Loucy (cell line): Measurements from ENCODE around the gene PUS7.

ENCODE experiments used
- H2AFZ ChIP-seq: fragments of 200-600 bp; sonication (generic); 2 replicates; pipeline ENCODE4 v1.6.0; 2016; ENCODE audit warnings: antibody characterized with exemption, mild to moderate bottlenecking, low read length, moderate library complexity
- H3F3A ChIP-seq: fragments of 200-600 bp; 2 replicates; pipeline ENCODE4 v1.6.0; 2016; ENCODE audit warnings: antibody characterized with exemption, low read depth, mild to moderate bottlenecking
- H3K27me3 ChIP-seq: fragments of 200-600 bp; sonication (generic); 2 replicates; pipeline ENCODE4 v1.6.1; 2014; ENCODE audit warnings: low read length, mild to moderate bottlenecking; ENCODE audit not compliant: insufficient read depth, poor library complexity, severe bottlenecking
- H3K36me3 ChIP-seq: fragments of 200-600 bp; sonication (generic); 2 replicates; pipeline ENCODE4 v1.6.1; 2016; ENCODE audit warnings: low read length; ENCODE audit not compliant: insufficient read depth
- H3K4me1 ChIP-seq: fragments of 200-600 bp; sonication (generic); 2 replicates; pipeline ENCODE4 v1.5.1; 2014; ENCODE audit warnings: low read length, mild to moderate bottlenecking; ENCODE audit not compliant: insufficient read depth, poor library complexity, severe bottlenecking
- H3K4me2 ChIP-seq: fragments of 200-600 bp; sonication (generic); 2 replicates; pipeline ENCODE4 v1.6.0; 2014; ENCODE audit warnings: antibody characterized with exemption, low read length, low read depth, mild to moderate bottlenecking; ENCODE audit not compliant: poor library complexity, severe bottlenecking
- H3K4me3 ChIP-seq: fragments of 200-600 bp; sonication (generic); 2 replicates; pipeline ENCODE4 v1.5.1; 2014; ENCODE audit warnings: low read length, mild to moderate bottlenecking, mixed read lengths; ENCODE audit not compliant: poor library complexity, severe bottlenecking
- H3K79me2 ChIP-seq: fragments of 200-600 bp; sonication (generic); 2 replicates; pipeline ENCODE4 v1.6.1; 2014; ENCODE audit warnings: low read length; ENCODE audit not compliant: insufficient read depth
- H3K9ac ChIP-seq: fragments of 200-600 bp; sonication (generic); 2 replicates; pipeline ENCODE4 v1.6.0; 2014; ENCODE audit warnings: mild to moderate bottlenecking, low read depth, low read length, moderate library complexity; ENCODE audit not compliant: poor library complexity, severe bottlenecking
- H3K9me2 ChIP-seq: fragments of 200-600 bp; sonication (generic); replicated peaks from 2 replicates; pipeline ENCODE4 v1.6.1; 2016; ENCODE audit warnings: low read depth, low read length, mixed read lengths
- H3K9me3 ChIP-seq: fragments of 200-600 bp; sonication (generic); 2 replicates; pipeline ENCODE4 v1.6.1; 2014; ENCODE audit warnings: mild to moderate bottlenecking, antibody characterized with exemption, low read length, low read depth; ENCODE audit not compliant: insufficient read depth
- H4K20me1 ChIP-seq: fragments of 200-600 bp; sonication (generic); 2 replicates; pipeline ENCODE4 v1.6.0; 2014; ENCODE audit warnings: antibody characterized with exemption, low read length, mild to moderate bottlenecking; ENCODE audit not compliant: insufficient read depth, poor library complexity, severe bottlenecking
- EZH2phosphoT487 ChIP-seq: fragments of 200-600 bp; IDR thresholded peaks from 2 replicates; pipeline ENCODE4 v1.6.1; 2018; ENCODE audit warnings: antibody characterized with exemption, mild to moderate bottlenecking, moderate library complexity, borderline replicate concordance
- TF ChIP-seq, protein P1 (sequence below): fragments of 200-600 bp; sonication (generic); conservative IDR thresholded peaks from 2 replicates; pipeline ENCODE4 v1.5.1; 2014; ENCODE audit warnings: mild to moderate bottlenecking, antibody characterized with exemption, low read length

The PUS7 gene

GRCh38 chr7:105474045-105474444, 48.0 kb downstream of the PUS7 start:
- Histone ChIP-seq H3K4me2 (no peak overlapping the region), H2AFZ (no peak overlapping the region), H3F3A (no peaks in the 10 kb centered on the region), H4K20me1 (no peaks in the 10 kb centered on the region), H3K9ac (no peak overlapping the region), H3K4me3 (no peak overlapping the region), H3K4me1 (no peaks in the 10 kb centered on the region), H3K9me2 (no peaks in the 10 kb centered on the region), H3K79me2 (no peaks in the 10 kb centered on the region), H3K9me3 (no peaks in the 10 kb centered on the region), H3K36me3 (no peaks in the 10 kb centered on the region; the same call in 1 of the 2 replicates), H3K27me3 (no peaks in the 10 kb centered on the region)
- no peak for TF ChIP-seq EZH2phosphoT487
- TF ChIP-seq, protein P1, sequence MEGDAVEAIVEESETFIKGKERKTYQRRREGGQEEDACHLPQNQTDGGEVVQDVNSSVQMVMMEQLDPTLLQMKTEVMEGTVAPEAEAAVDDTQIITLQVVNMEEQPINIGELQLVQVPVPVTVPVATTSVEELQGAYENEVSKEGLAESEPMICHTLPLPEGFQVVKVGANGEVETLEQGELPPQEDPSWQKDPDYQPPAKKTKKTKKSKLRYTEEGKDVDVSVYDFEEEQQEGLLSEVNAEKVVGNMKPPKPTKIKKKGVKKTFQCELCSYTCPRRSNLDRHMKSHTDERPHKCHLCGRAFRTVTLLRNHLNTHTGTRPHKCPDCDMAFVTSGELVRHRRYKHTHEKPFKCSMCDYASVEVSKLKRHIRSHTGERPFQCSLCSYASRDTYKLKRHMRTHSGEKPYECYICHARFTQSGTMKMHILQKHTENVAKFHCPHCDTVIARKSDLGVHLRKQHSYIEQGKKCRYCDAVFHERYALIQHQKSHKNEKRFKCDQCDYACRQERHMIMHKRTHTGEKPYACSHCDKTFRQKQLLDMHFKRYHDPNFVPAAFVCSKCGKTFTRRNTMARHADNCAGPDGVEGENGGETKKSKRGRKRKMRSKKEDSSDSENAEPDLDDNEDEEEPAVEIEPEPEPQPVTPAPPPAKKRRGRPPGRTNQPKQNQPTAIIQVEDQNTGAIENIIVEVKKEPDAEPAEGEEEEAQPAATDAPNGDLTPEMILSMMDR = no peak

DNA sequence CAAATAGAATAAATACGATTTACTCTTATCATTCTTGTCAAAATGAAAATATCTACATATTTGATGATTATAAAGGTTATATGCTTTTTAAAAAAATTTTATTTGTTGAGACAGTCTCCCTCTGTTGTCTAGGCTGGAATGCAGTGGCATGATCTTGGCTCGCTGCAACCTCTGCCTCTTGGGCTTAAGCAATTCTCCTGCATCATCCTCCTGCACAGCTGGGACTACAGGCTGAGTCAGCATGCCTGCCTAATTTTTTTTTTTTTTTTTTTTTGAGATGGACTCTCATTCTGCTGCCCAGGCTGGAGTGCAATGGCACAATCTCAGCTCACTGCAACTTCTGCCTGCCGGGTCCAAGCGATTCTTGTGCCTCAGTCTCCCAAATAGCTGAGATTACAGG, 48.9 kb downstream of the PUS7 start:
- H3K4me2 ChIP-seq = no peak overlapping the region
- H4K20me1 ChIP-seq = no peaks in the 10 kb centered on the region
- no peak overlapping the region for H3K9ac ChIP-seq
- no peak overlapping the region for H2AFZ ChIP-seq
- H3K79me2 ChIP-seq = no peaks in the 10 kb centered on the region
- TF ChIP-seq EZH2phosphoT487 = no peak
- TF ChIP-seq, protein P1 = no peak
- no peaks in the 10 kb centered on the region for H3K4me1 ChIP-seq
- H3F3A ChIP-seq = no peaks in the 10 kb centered on the region
- no peak overlapping the region for H3K4me3 ChIP-seq
- no peaks in the 10 kb centered on the region for H3K9me2 ChIP-seq
- H3K36me3 ChIP-seq = no peaks in the 10 kb centered on the region; the same call in 1 of the 2 replicates
- no peaks in the 10 kb centered on the region for H3K27me3 ChIP-seq
- H3K9me3 ChIP-seq = no peaks in the 10 kb centered on the region

GRCh38 chr7:105470846-105471245, 51.2 kb downstream of the PUS7 start:
- H3K9me3 ChIP-seq = no peaks in the 10 kb centered on the region
- H4K20me1 ChIP-seq = no peaks in the 10 kb centered on the region
- H3K4me2 ChIP-seq = no peak overlapping the region
- H3K9ac ChIP-seq = no peak overlapping the region
- no peaks in the 10 kb centered on the region for H3K27me3 ChIP-seq
- no peaks in the 10 kb centered on the region for H3K4me1 ChIP-seq
- no peaks in the 10 kb centered on the region for H3F3A ChIP-seq
- TF ChIP-seq, protein P1 = no peak
- no peak for TF ChIP-seq EZH2phosphoT487
- H2AFZ ChIP-seq = no peak overlapping the region
- no peaks in the 10 kb centered on the region; the same call in 1 of the 2 replicates for H3K36me3 ChIP-seq
- no peaks in the 10 kb centered on the region for H3K9me2 ChIP-seq
- H3K4me3 ChIP-seq = no peak overlapping the region
- no peaks in the 10 kb centered on the region for H3K79me2 ChIP-seq
